Measurements from ENCODE around the gene HNRNPA3. TPM values are rescaled to one million over a fixed set of nuclear protein-coding genes. Genes with fewer than 3 reads are reported as not detected.
"Not testable (repeated sequence)": the region's sequence is repeated elsewhere in the genome, so short reads cannot be mapped to it uniquely, and the experiment has no call there.

Gene HNRNPA3
- total RNA-seq, 1 experiment from 2014 or later: 328 TPM

- intact Hi-C loops (cut with micrococcal nuclease): no loop called here
- Histone ChIP-seq H3K4me1 (ENCODE audit: control insufficient read depth in 1 of 2, insufficient read depth in 2 of 2, low read length in 2 of 2) (peaks cover 28 to 38% of the 10 kb centered on the region in 2 experiments), H3K27me3 (ENCODE audit: insufficient read depth, low read length) (no peaks in the 10 kb centered on the region), H3K36me3 (ENCODE audit: control insufficient read depth in 1 of 2, insufficient read depth in 2 of 2, low read length in 2 of 2) (no peaks in the 10 kb centered on the region), H4K20me1 (ENCODE audit: insufficient read depth) (peaks cover 8% of the 10 kb centered on the region; the same call in 1 of the 2 replicates), H3K4me2 (ENCODE audit: low read length) (peak overlapping the region; percentile 92), H3K27ac (ENCODE audit: low read depth, low read length) (peak overlapping the region; percentile 92; the same call in 1 of the 2 replicates), H3K9me3 (ENCODE audit: control insufficient read depth in 1 of 2, insufficient read depth in 1 of 2, low read depth in 1 of 2, low read length in 2 of 2) (no peaks in the 10 kb centered on the region), H3K4me3 (replicated peaks in 1 of 2; ENCODE audit: low read depth in 1 of 2, low read length in 2 of 2) (peak overlapping the region in 1 of 2 experiments; percentile 76; a peak in 2 of 4 replicates), H2AFZ (ENCODE audit: low read depth, low read length, poor library complexity, severe bottlenecking) (peak overlapping the region; percentile 60), H3K79me2 (ENCODE audit: insufficient read depth, low read length) (peaks cover 33% of the 10 kb centered on the region), H3K9ac (ENCODE audit: low read length) (peak overlapping the region; percentile 98), H3K9me2 (ENCODE audit: insufficient read depth) (no peaks in the 10 kb centered on the region)
- BruUV-seq (replicated peaks): no TSS peak
- CTCF ChIA-PET: interaction anchor here (1.1 to 2.5 kb wide), 2 partner anchors 11 to 30 kb away, joined by 3 to 10 read pairs; no protein-coding TSS in a partner anchor
- RAD21 ChIA-PET (ENCODE audit: low non-redundant PET in 1 of 2, low total read pairs in 2 of 2, uncharacterized antibody in 2 of 2, unreplicated experiment in 2 of 2): no interaction called here
- TF ChIP-seq SP1 (IDR thresholded peaks at IDR 0.05; ENCODE audit: low read depth) (0 out of 2 replicates have a peak, but pooled peaks have one; percentile 15), MAX (IDR thresholded peaks at IDR 0.05) (no peak), CEBPB (IDR thresholded peaks at IDR 0.05; ENCODE audit: low read depth) (peak; percentile 4; the same call in 1 of the 2 replicates)
- ATAC-seq (no peak), DNase-seq (ENCODE audit: low read depth, low spot score) (no peak)
- POLR2A ChIA-PET: interaction anchor here (0.9 to 3.5 kb wide), 3 partner anchors 10 to 100 kb away, joined by 3 to 22 read pairs (median 5); no protein-coding TSS in a partner anchor
These were observed 53.5 kb downstream of the HNRNPA3 start for GRCh38 chr2:177265824-177266817.

- ATAC-seq; H3K36me3 ChIP-seq (ENCODE audit: control insufficient read depth in 1 of 2, insufficient read depth in 2 of 2, low read length in 2 of 2); POLR2A ChIA-PET; BruUV-seq (replicated peaks); H4K20me1 ChIP-seq (ENCODE audit: insufficient read depth); H3K9me3 ChIP-seq (ENCODE audit: control insufficient read depth in 1 of 2, insufficient read depth in 1 of 2, low read depth in 1 of 2, low read length in 2 of 2); H3K4me2 ChIP-seq (ENCODE audit: low read length); H2AFZ ChIP-seq (ENCODE audit: low read depth, low read length, poor library complexity, severe bottlenecking); DNase-seq (ENCODE audit: low read depth, low spot score); H3K27me3 ChIP-seq (ENCODE audit: insufficient read depth, low read length); H3K9me2 ChIP-seq (ENCODE audit: insufficient read depth); H3K9ac ChIP-seq (ENCODE audit: low read length); H3K4me3 ChIP-seq (replicated peaks in 1 of 2; ENCODE audit: low read depth in 1 of 2, low read length in 2 of 2); RAD21 ChIA-PET (ENCODE audit: low non-redundant PET in 1 of 2, low total read pairs in 2 of 2, uncharacterized antibody in 2 of 2, unreplicated experiment in 2 of 2); H3K27ac ChIP-seq (ENCODE audit: low read depth, low read length); intact Hi-C loops (cut with micrococcal nuclease): not testable (repeated sequence)
- CTCF ChIA-PET: interaction anchor here (2.5 kb wide), 1 partner anchor 29 kb away, joined by 10 read pairs; no protein-coding TSS in a partner anchor
- peaks cover 22 to 30% of the 10 kb centered on the region in 2 experiments for H3K4me1 ChIP-seq (ENCODE audit: control insufficient read depth in 1 of 2, insufficient read depth in 2 of 2, low read length in 2 of 2)
- H3K79me2 ChIP-seq (ENCODE audit: insufficient read depth, low read length): peaks cover 25% of the 10 kb centered on the region
These were observed 54.4 kb downstream of the HNRNPA3 start for GRCh38 chr2:177266955-177267354.
